Stimulated activated CD4-positive, alpha-beta T cell treated with anti-CD3 and anti-CD28 coated beads, Interleukin-2, amount 100 ng/mL, for 4 hours (primary cell): ENCODE results near the gene MRPL37.

Experiments used
- DNase-seq: peaks from one replicate; pipeline ENCODE4 v3.0.0-alpha.2; 2020; ENCODE audit warnings: low read depth

MRPL37 gene

GRCh38 chr1:54265659-54266058, 65.7 kb downstream of the MRPL37 start:
- DNase-seq, result no peak

DNA sequence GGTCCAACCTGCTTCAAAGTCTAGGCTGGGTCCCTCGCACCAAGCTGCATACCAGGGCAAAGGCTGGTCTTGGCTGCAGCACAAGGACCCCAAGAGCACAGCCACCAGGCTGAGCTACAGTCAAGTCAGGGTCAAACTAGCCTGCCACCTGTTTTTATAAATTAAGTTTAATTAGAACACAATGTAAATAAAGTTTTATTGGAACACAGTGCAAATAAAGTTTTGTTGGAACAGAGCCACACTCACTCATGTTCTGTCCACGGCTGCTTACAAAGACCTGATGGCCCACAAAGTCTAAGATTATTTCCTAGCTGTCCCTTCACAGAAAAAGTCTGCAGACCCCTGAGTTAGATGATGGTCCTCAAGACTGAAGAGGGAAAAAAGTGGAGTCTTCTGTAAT, 66.2 kb downstream of the MRPL37 start:
- no peak for DNase-seq

DNA sequence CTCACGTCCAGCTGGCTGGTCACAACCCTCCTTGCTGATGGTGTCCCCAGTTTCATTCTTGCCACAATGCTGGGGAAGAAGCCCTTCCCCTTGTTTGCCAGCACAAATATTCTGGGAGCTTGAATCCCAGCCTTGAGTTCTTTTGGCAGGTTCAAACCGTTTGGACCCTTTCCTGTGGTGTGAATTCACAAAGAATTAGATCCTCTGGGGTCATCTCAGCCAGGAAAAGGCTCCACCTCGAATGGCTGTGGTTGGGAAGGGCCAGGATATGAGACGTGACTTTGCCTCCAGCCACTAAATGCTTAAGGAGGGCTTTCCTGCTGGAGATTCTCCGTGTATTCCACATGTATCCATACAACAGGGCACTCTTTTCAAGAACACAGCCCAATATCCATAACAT, 66.9 kb downstream of the MRPL37 start:
- DNase-seq, result no peak
